ENCODE results near the gene KLHDC8B.
"Not testable (repeated sequence)": the region's sequence is repeated elsewhere in the genome, so short reads cannot be mapped to it uniquely, and the experiment has no call there.

KLHDC8B gene

DNA sequence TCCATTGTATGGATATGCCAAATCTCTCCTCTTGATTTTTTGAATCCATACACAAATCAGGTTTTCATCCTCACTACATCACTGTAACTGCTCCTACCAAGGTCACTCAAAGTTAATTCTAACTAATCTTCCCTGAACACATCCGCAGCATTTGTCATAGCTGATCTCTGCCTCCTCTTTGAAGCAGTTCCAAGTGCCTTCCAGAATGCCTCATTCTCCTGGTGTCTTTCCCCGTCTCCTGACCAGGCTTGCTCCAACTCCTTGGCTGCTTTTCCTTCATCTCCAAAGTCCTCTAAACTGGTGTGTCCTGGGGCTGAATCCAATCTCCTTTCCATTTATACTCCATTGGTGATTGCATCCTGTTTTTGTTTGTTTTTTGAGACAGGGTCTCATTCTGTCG, 26.8 kb downstream of the KLHDC8B start:
- DNase-seq, result no peak

DNA sequence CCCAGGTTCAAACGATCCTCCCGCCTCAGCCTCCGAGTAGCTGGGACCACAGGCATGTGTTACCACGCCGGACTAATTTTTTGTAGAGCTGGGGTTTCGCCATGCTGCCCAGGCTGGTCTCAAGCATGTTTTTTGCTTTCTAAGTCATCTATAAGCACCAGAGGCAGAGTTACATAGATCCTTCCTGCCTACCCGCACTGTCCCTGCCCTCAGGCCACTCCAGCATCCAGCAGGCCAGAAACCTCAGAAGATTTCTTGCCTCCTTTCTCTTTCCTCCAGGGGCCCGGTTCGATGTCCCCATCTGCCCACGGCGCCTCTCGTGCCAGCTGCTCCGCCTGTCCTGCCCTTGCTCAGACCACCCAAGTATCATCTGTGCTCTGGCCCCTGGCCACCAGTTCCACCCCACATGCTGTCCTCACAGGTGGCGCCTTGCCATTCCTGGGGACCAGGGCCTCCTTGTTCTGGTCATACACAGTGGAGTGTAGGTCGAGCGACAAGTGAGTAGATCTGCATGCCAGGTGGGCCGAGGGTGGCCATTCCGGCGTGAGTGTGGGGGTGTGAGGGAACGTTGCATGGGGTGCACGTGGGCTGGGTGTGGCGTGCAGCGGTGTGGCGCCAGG, 27.3 kb downstream of the KLHDC8B start:
- no peak for DNase-seq

DNA sequence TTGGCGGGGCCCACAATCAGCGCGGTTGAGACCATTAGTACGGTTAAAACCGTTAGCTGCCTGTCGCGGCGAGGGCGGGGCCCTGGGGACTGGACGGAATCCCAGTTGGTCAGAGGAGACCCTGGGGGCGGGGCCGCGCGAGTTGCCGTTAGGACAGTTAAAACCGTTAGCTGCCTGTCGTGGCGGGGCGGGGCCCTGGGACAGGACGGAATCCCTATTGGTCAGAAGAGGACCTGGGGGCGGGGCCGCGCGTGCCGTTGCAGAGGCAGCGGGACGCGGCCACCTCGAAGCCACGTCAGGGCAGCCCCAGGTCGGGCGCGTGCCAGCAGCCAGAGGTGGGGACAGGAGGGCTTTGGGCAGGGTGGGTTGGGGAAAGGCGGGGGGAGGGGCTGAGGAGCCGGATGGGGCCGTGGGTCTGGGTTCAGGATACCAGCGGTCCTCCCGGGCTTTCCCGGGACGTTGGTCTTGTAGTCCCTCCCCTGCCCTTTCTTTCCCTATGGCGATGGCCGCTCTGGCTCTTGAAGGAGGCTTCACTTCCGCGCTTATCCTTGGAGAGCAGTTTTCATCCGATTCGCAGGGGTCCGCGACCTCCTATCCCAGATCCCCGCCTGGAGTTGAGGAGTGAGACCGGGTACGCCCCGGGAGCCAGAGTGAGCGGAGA, 28.0 kb downstream of the KLHDC8B start:
- no peak for DNase-seq

DNA sequence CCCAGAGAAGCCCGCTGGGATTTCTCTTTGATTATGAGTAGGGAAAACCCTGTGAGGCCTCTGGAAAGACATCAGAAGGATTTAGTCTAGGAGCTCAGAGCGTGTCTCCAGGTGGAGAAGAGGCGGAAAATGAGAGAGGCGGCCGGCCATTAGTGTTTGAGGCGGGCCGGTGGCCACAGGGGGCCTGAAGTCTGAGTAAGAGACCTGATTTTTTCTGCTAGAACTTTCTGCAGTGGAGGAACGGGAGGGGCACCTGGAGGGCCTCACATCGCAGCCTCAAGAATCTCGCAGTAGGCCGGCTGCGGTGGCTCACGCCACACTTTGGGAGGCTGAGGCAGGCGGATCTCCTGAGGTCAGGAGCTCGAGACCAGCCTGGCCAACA, 28.5 kb downstream of the KLHDC8B start:
- DNase-seq, result no peak

GRCh38 chr3:49213541-49213943, 42.1 kb downstream of the KLHDC8B start:
- no peak for DNase-seq

DNA sequence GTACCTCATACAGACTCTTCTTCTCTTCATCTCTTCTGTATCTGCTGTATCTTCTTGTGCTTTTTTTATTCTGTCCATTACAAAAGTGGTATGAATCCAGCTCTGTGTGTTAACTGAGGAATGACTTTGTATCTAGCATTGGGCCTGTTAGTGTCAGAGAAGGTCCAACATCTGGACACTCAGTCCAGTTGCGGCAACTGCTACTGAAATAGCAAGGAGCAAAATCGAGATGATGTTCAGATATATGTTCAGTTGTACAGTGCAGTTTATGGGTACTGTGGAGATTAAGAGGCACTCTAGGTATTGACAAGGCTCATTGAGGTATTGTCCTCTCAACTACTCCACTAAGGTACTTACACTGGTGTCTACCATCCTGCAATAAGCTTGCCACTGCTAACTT, 42.6 kb downstream of the KLHDC8B start:
- DNase-seq, result no peak

DNA sequence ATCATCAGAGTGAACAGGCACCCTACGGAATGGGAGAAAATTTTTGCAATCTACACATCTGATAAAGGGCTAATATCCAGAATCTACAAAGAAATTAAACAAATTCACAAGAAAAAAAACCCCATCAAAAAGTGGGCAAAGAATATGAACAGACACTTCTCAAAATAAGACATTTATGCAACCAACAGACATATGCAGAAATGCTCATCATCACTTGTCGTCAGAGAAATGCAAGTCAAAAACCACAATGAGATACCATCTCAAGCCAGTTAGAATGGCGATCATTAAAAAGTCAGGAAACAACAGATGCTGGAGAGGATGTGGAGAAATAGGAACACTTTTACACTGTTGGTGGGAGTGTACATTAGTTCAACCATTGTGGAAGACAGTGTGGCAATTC, 45.3 kb downstream of the KLHDC8B start:
- not testable (repeated sequence) for DNase-seq

- DNase-seq, result not testable (repeated sequence)
These were observed 45.7 kb downstream of the KLHDC8B start for GRCh38 chr3:49217108-49217507.

DNA sequence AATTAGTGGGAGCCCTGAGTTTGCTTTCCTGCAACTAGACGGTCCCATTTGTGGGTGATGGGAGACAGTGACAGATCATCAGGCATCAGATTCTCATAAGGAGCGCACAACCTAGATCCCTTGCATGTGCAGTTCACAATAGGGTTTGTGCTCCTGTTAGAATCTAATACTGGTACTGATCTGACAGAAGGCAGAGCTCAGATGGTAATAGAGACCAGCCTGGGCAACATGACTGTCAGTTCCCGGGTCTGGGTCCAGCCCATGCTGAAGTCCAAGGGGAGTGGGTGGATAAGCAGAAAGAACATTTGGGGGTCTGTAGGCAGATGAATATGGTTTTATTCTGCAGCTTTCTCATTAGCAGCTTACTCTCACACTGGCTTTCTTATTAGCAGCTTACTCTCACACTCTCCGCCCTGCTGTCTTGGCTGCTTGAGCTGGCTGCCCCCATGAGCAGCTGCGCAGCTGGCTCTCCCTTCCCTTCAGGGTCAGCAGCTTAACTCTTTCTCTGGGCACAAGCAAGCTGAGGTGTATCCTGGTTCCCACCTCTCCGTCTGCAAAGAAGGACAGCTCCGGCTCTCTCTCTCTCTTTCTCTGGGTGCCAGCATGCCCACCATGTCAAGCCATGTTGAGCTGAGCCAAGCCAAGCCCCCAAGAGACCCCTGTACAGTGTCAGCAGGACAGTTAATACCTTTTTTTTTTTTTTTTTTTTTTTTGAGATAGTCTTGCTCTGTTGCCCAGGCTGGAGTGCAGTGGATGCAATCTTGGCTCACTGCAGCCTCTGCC, 46.5 kb downstream of the KLHDC8B start:
- DNase-seq, result no peak

DNA sequence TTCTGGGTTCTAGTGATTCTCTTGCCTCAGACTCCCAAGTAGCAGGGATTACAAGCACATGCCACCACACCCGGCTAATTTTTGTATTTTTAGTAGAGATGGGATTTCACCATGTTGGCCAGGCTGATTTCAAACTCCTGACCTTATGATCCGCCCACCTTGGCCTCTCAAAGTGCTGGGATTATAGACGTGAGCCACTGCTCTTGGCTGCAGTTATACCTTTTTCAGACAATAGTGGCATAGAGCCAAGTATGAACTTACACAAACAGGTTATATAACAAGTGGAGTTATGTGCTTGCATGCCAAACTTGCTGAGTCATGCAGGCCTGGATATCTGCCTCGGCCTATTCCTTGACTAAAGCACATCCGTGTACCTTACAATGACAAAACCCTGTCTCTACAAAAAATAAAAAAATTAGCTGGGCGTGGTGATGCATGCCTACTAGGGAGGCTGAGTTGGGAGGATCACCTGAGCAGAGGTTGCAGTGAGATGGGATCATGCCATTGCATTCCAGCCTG, 47.1 kb downstream of the KLHDC8B start:
- not testable (repeated sequence) for DNase-seq

DNA sequence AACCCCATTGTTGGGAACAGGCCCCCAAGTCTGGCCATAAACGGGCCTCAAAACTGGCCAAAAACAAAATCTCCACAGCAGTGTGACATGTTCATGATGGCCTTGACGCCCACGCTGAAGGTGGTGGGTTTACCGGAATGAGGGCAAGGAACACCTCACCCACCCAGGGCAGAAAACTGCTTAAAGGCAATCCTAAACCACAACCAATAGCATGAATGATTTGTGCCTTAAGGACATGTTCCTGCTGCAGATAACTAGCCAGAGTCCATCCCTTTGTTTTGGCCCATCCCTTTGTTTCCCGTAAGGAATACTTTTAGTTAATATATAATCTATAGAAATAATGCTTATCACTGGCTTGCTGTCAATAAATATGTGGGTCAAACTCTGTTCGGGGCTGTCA, 47.7 kb downstream of the KLHDC8B start:
- no peak for DNase-seq

DNA sequence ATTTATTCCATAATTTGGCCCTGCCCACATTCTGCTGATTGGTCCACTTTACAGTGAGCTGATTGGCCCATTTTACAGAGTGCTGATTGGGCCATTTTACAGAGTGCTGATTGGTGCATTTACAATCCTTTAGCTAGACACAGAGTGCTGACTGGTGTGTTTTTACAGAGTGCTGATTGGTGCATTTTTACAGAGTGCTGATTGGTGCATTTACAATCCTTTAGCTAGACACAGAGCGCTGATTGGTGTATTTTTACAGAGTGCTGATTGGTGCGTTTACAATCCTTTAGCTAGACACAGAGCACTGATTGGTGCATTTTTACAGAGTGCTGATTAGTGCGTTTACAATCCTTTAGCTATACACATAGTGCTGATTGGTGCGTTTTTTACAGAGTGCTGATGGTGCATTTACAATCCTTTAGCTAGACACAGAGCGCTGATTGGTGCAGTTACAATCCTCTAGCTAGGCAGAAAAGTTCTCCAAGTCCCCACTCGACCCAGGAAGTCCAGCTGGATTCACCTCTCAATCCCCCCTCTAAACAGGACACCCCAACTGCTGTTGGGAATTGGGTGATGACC, 49.7 kb downstream of the KLHDC8B start:
- not testable (repeated sequence) for DNase-seq

DNA sequence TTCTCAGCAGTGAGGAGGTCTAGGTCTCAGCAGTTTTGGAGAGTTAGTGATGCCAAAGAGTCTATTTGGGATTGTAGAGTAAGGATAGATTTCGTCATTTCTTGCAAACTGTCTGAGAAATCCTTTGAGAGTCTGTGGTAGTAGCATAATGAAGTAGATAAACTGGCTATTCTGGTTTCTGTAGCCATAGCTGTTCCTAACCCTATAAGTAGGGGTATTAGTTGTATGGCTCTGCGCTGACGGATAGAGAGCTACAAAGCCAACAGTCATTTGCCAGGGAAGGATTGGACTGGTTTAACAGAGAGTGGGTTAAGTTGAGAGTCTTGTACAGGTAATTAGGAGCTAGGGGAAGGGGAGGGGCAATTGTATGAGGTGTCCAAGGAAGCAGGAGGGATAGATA, 50.6 kb downstream of the KLHDC8B start:
- no peak for DNase-seq
